ENCODE data around the gene ADSL. TPM values are rescaled to one million over a fixed set of nuclear protein-coding genes. Genes with fewer than 3 reads are reported as not detected.

Gene ADSL
- total RNA-seq, 1 experiment from 2014 or later, result 120 TPM

DNA sequence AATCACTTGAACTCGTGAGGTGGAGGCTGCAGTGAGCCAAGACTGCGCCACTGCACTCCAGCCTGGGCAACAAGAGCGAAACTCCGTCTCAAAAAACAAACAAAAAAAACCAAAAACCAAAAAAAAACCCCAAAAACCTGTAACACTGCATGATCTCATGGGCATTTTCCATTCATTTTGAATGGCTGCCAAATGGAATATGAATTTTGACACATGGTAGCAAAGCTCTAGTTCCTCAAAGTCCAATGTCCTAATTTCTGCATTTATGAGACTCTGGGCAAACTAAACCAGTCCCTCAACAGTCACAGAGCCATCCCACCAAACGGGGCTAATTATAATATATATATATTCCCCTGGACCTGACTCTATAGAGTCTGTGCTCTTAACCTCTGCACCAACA, 85.9 kb downstream of the ADSL start:
- H3K27me3 Mint-ChIP-seq (ENCODE audit: insufficient read depth, unreplicated experiment), result no peaks in the 10 kb centered on the region
- no peak overlapping the region for H3K4me3 ChIP-seq (ENCODE audit: low read depth, low read length)
- H3K27ac Mint-ChIP-seq (ENCODE audit: unreplicated experiment), result no peak overlapping the region
- no peak for DNase-seq
- H3K4me1 Mint-ChIP-seq (ENCODE audit: low read depth, unreplicated experiment), result no peaks in the 10 kb centered on the region
- BruUV-seq (replicated peaks), result no TSS peak
- peaks cover 32% of the 10 kb centered on the region for H3K36me3 Mint-ChIP-seq (ENCODE audit: insufficient read depth, unreplicated experiment)
- intact Hi-C loops (cut with micrococcal nuclease; ENCODE audit: unreplicated experiment), result no loop called here
- ChIA-PET POLR2A (no interaction called here), CTCF (interaction anchor here (0.7 kb wide), 1 partner anchor 9 kb away, joined by 3 read pairs; no protein-coding TSS in a partner anchor)
- H3K4me1 ChIP-seq, result peaks cover 2% of the 10 kb centered on the region; the same call in 1 of the 2 replicates
- H3K9me3 ChIP-seq, result no peaks in the 10 kb centered on the region
- H3K27me3 ChIP-seq (replicated peaks; ENCODE audit: control insufficient read depth, insufficient read depth, low read length), result no peaks in the 10 kb centered on the region
- no peak overlapping the region for H3K4me3 Mint-ChIP-seq (ENCODE audit: unreplicated experiment)
- H3K36me3 ChIP-seq (ENCODE audit: control insufficient read depth, insufficient read depth, low read length), result peaks cover 4% of the 10 kb centered on the region
- TF ChIP-seq, protein P1, sequence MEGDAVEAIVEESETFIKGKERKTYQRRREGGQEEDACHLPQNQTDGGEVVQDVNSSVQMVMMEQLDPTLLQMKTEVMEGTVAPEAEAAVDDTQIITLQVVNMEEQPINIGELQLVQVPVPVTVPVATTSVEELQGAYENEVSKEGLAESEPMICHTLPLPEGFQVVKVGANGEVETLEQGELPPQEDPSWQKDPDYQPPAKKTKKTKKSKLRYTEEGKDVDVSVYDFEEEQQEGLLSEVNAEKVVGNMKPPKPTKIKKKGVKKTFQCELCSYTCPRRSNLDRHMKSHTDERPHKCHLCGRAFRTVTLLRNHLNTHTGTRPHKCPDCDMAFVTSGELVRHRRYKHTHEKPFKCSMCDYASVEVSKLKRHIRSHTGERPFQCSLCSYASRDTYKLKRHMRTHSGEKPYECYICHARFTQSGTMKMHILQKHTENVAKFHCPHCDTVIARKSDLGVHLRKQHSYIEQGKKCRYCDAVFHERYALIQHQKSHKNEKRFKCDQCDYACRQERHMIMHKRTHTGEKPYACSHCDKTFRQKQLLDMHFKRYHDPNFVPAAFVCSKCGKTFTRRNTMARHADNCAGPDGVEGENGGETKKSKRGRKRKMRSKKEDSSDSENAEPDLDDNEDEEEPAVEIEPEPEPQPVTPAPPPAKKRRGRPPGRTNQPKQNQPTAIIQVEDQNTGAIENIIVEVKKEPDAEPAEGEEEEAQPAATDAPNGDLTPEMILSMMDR (IDR thresholded peaks at IDR 0.05; ENCODE audit: insufficient read depth in 1 of 2, low read depth in 1 of 2, low read length in 1 of 2, severe bottlenecking in 1 of 2, unreplicated experiment in 1 of 2), result no peak
- no peaks in the 10 kb centered on the region for H3K9me3 Mint-ChIP-seq (ENCODE audit: unreplicated experiment)

DNA sequence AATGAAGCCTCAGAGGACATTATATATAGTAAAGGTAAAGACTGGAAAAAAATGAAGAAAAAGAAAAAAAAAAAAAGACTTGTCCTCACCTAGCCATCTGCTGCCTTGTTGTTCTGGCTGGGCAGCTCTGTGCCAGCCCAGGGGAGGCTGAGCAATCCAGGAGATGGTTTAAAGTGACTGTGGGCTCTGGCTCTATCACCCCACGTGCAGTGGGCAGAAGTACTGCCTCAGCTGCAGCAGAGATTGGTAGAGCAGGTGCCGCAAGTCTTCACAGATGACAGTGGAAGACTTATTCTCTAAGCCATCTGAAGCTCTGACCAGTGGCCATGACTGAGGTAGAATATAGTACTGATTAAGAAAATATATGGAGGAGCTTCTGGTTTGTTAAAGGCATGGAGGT, 86.3 kb downstream of the ADSL start:
- H3K36me3 ChIP-seq (ENCODE audit: control insufficient read depth, insufficient read depth, low read length), result peaks cover 4% of the 10 kb centered on the region
- no peak overlapping the region for H3K4me3 ChIP-seq (ENCODE audit: low read depth, low read length)
- Mint-ChIP-seq H3K4me1 (ENCODE audit: low read depth, unreplicated experiment) (no peaks in the 10 kb centered on the region), H3K27me3 (ENCODE audit: insufficient read depth, unreplicated experiment) (no peaks in the 10 kb centered on the region), H3K27ac (ENCODE audit: unreplicated experiment) (no peak overlapping the region), H3K9me3 (ENCODE audit: unreplicated experiment) (no peaks in the 10 kb centered on the region), H3K4me3 (ENCODE audit: unreplicated experiment) (no peak overlapping the region), H3K36me3 (ENCODE audit: insufficient read depth, unreplicated experiment) (peaks cover 32% of the 10 kb centered on the region)
- BruUV-seq (replicated peaks), result no TSS peak
- H3K27me3 ChIP-seq (replicated peaks; ENCODE audit: control insufficient read depth, insufficient read depth, low read length), result no peaks in the 10 kb centered on the region
- no peak for DNase-seq
- ChIA-PET CTCF (no interaction called here), POLR2A (no interaction called here)
- TF ChIP-seq, protein P1 (IDR thresholded peaks at IDR 0.05; ENCODE audit: insufficient read depth in 1 of 2, low read depth in 1 of 2, low read length in 1 of 2, severe bottlenecking in 1 of 2, unreplicated experiment in 1 of 2), result no peak
- H3K9me3 ChIP-seq, result no peaks in the 10 kb centered on the region
- intact Hi-C loops (cut with micrococcal nuclease; ENCODE audit: unreplicated experiment), result no loop called here
- H3K4me1 ChIP-seq, result peaks cover 6% of the 10 kb centered on the region; the same call in 1 of the 2 replicates

DNA sequence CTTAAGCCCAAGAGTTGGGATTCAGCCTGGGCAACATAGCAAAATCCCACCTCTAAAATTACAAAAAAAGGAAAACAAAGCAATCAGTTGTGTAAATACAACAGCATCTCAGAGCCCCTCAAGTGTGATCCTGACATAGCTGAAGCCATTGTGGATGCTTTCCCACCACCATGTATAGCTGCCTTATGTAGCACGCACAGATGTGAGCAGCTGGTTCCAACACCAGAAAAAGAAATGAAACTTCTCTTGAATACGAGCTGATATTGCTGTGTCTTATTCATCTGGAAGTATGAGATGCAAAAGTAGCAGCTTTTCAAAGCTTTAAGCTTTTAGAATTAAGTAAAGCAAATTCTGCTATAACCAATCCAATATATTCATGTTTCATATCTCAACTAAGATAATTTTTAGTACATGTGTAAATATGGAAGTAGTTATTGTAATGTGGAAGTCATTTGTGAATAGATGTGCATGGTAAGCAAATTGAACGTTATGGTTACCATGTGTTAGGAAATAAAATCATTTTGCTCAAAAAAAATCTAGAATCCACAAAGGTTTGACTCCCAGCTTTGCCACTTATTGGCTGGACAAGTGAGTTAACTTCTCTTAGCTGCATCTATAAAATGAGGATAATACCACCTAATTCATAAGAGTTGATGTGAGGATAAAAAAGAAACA, 87.3 kb downstream of the ADSL start:
- intact Hi-C loops (cut with micrococcal nuclease; ENCODE audit: unreplicated experiment), result no loop called here
- TF ChIP-seq, protein P1 (IDR thresholded peaks at IDR 0.05; ENCODE audit: insufficient read depth in 1 of 2, low read depth in 1 of 2, low read length in 1 of 2, severe bottlenecking in 1 of 2, unreplicated experiment in 1 of 2), result no peak
- no peak for DNase-seq
- Mint-ChIP-seq H3K36me3 (ENCODE audit: insufficient read depth, unreplicated experiment) (peaks cover 31% of the 10 kb centered on the region), H3K27me3 (ENCODE audit: insufficient read depth, unreplicated experiment) (no peaks in the 10 kb centered on the region), H3K4me1 (ENCODE audit: low read depth, unreplicated experiment) (no peaks in the 10 kb centered on the region), H3K27ac (ENCODE audit: unreplicated experiment) (no peak overlapping the region), H3K4me3 (ENCODE audit: unreplicated experiment) (no peak overlapping the region), H3K9me3 (ENCODE audit: unreplicated experiment) (no peaks in the 10 kb centered on the region)
- Histone ChIP-seq H3K27me3 (replicated peaks; ENCODE audit: control insufficient read depth, insufficient read depth, low read length) (no peaks in the 10 kb centered on the region), H3K4me1 (peaks cover 10% of the 10 kb centered on the region; the same call in 1 of the 2 replicates), H3K4me3 (ENCODE audit: low read depth, low read length) (no peak overlapping the region), H3K36me3 (ENCODE audit: control insufficient read depth, insufficient read depth, low read length) (peaks cover 4% of the 10 kb centered on the region), H3K9me3 (no peaks in the 10 kb centered on the region)
- TSS peak; percentile 15 for BruUV-seq (replicated peaks)
- ChIA-PET CTCF (no interaction called here), POLR2A (interaction anchor here (0.6 kb wide), 1 partner anchor 276 kb away, joined by 3 read pairs; no protein-coding TSS in a partner anchor)
